ENCODE results near the gene CTSK.

GRCh38 chr1:150762552-150762951, 45.5 kb downstream of the CTSK start:
- no peak for TF ChIP-seq CTCF (IDR thresholded peaks at IDR 0.05)
- TF ChIP-seq POLR2A (IDR thresholded peaks at IDR 0.05), result no peak

Data from thyroid gland (tissue), 4 donors.